SJSA1 (cell line): ENCODE measurements around the gene TLN1. TPM values are rescaled to one million over a fixed set of nuclear protein-coding genes. Genes with fewer than 3 reads are reported as not detected.
A peak's percentile ranks its signal among the peaks of the same experiment; 100 is the strongest.

Experiments used
- DNase-seq, 2 experiments: peaks; one replicate each; pipeline ENCODE4 v3.0.0-alpha.2; 2015 to 2020; ENCODE audit warnings: low spot score in 2 of 2, low read depth in 1 of 2
- H3K27ac ChIP-seq: fragments of 250-450 bp; sonication (Bioruptor Pico); 2 replicates; pipeline ENCODE4 v1.5.1; 2020; ENCODE audit warnings: mild to moderate bottlenecking, moderate library complexity
- H3K27me3 ChIP-seq: fragments of 250-450 bp; sonication (Bioruptor Pico); replicated peaks from 2 replicates; pipeline ENCODE4 v1.5.1; 2020; ENCODE audit warnings: mild to moderate bottlenecking, moderate library complexity
- H3K36me3 ChIP-seq: fragments of 250-450 bp; sonication (Bioruptor Pico); 2 replicates; pipeline ENCODE4 v1.5.1; 2020; ENCODE audit warnings: mild to moderate bottlenecking
- H3K4me1 ChIP-seq: fragments of 250-450 bp; sonication (Bioruptor Pico); replicated peaks from 2 replicates; pipeline ENCODE4 v1.6.1; 2021; ENCODE audit warnings: mild to moderate bottlenecking
- H3K4me3 ChIP-seq: fragments of 250-450 bp; sonication (Bioruptor Pico); 2 replicates; pipeline ENCODE4 v1.5.1; 2020; ENCODE audit warnings: mild to moderate bottlenecking
- H3K9me3 ChIP-seq: fragments of 250-450 bp; sonication (Bioruptor Pico); replicated peaks from 2 replicates; pipeline ENCODE4 v1.5.1; 2020; ENCODE audit warnings: mild to moderate bottlenecking
- total RNA-seq: library from RNA; depleted of rRNA; stranded (reverse); fragments of >200 nt; shearing (Covaris generic); gene quantifications from 2 replicates; pipeline ENCODE4 v1.2.3, GENCODE V29; 2014

The TLN1 gene
- total RNA-seq, 1 experiment from 2014 or later: 213 TPM

DNA sequence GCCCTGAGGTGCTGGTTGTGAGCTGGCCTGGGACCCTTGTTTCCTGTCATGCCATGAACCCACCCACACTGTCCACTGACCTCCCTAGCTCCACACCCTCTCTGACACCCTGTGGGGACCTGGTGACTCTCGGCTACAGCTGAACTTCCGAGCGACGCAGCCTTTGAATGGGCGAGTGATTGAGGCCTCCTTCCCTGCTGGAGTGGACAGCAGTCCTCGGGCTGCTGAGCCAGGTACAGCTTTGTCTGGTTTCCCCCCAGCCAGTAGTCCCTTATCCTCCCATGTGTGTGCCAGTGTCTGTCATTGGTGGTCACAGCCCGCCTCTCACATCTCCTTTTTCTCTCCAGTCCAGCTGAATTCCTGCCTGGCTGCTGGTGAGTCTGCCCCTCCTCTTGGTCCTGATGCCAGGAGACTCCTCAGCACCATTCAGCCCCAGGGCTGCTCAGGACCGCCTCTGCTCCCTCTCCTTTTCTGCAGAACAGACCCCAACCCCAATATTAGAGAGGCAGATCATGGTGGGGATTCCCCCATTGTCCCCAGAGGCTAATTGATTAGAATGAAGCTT lies 52.1 kb downstream of the TLN1 start:
- Histone ChIP-seq H3K27ac (no peak overlapping the region), H3K4me1 (no peaks in the 10 kb centered on the region; the same call in 1 of the 2 replicates), H3K9me3 (no peaks in the 10 kb centered on the region), H3K36me3 (peaks cover 35% of the 10 kb centered on the region), H3K4me3 (no peak overlapping the region), H3K27me3 (no peaks in the 10 kb centered on the region)
- DNase-seq: no peak

DNA sequence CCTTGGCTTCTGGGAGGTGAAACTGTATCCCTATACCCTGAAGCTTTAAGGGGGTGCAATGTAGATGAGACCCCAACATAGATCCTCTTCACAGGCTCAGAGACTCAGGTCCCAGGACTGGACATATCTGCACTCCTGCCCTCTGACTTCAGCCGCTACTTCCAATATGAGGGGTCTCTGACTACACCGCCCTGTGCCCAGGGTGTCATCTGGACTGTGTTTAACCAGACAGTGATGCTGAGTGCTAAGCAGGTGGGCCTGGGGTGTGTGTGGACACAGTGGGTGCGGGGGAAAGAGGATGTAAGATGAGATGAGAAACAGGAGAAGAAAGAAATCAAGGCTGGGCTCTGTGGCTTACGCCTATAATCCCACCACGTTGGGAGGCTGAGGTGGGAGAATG lies 52.9 kb downstream of the TLN1 start:
- Histone ChIP-seq H3K9me3 (no peaks in the 10 kb centered on the region), H3K4me3 (no peak overlapping the region), H3K27ac (no peak overlapping the region), H3K36me3 (peaks cover 27% of the 10 kb centered on the region), H3K27me3 (no peaks in the 10 kb centered on the region), H3K4me1 (no peaks in the 10 kb centered on the region; the same call in 1 of the 2 replicates)
- DNase-seq: no peak

DNA sequence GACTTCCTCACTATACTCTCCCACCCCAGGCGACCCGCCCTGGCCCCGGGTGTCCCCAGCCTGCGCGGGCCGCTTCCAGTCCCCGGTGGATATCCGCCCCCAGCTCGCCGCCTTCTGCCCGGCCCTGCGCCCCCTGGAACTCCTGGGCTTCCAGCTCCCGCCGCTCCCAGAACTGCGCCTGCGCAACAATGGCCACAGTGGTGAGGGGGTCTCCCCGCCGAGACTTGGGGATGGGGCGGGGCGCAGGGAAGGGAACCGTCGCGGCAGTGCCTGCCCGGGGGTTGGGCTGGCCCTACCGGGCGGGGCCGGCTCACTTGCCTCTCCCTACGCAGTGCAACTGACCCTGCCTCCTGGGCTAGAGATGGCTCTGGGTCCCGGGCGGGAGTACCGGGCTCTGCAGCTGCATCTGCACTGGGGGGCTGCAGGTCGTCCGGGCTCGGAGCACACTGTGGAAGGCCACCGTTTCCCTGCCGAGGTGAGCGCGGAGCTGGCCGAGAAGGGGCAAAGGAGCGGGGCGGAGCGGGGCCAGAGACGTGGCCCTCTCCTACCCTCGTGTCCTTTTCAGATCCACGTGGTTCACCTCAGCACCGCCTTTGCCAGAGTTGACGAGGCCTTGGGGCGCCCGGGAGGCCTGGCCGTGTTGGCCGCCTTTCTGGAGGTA lies 56.1 kb downstream of the TLN1 start:
- no peak for DNase-seq
- Histone ChIP-seq H3K4me1 (no peaks in the 10 kb centered on the region; the same call in 1 of the 2 replicates), H3K27ac (no peak overlapping the region), H3K9me3 (no peaks in the 10 kb centered on the region), H3K4me3 (no peak overlapping the region), H3K36me3 (no peaks in the 10 kb centered on the region), H3K27me3 (no peaks in the 10 kb centered on the region)

DNA sequence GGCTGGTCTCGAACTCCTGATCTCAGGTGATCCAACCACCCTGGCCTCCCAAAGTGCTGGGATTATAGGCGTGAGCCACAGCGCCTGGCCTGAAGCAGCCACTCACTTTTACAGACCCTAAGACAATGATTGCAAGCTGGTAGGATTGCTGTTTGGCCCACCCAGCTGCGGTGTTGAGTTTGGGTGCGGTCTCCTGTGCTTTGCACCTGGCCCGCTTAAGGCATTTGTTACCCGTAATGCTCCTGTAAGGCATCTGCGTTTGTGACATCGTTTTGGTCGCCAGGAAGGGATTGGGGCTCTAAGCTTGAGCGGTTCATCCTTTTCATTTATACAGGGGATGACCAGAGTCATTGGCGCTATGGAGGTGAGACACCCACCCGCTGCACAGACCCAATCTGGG lies 56.8 kb downstream of the TLN1 start:
- Histone ChIP-seq H3K27ac (no peak overlapping the region), H3K4me1 (no peaks in the 10 kb centered on the region; the same call in 1 of the 2 replicates), H3K9me3 (no peaks in the 10 kb centered on the region), H3K27me3 (no peaks in the 10 kb centered on the region), H3K36me3 (no peaks in the 10 kb centered on the region), H3K4me3 (no peak overlapping the region)
- DNase-seq: no peak

DNA sequence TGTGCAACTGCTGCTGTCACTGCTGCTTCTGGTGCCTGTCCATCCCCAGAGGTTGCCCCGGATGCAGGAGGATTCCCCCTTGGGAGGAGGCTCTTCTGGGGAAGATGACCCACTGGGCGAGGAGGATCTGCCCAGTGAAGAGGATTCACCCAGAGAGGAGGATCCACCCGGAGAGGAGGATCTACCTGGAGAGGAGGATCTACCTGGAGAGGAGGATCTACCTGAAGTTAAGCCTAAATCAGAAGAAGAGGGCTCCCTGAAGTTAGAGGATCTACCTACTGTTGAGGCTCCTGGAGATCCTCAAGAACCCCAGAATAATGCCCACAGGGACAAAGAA lies 58.0 kb downstream of the TLN1 start:
- H3K4me3 ChIP-seq: no peak overlapping the region
- H3K4me1 ChIP-seq: no peaks in the 10 kb centered on the region; the same call in 1 of the 2 replicates
- no peak for DNase-seq
- no peaks in the 10 kb centered on the region for H3K9me3 ChIP-seq
- no peaks in the 10 kb centered on the region for H3K27me3 ChIP-seq
- no peaks in the 10 kb centered on the region for H3K36me3 ChIP-seq
- no peak overlapping the region for H3K27ac ChIP-seq

DNA sequence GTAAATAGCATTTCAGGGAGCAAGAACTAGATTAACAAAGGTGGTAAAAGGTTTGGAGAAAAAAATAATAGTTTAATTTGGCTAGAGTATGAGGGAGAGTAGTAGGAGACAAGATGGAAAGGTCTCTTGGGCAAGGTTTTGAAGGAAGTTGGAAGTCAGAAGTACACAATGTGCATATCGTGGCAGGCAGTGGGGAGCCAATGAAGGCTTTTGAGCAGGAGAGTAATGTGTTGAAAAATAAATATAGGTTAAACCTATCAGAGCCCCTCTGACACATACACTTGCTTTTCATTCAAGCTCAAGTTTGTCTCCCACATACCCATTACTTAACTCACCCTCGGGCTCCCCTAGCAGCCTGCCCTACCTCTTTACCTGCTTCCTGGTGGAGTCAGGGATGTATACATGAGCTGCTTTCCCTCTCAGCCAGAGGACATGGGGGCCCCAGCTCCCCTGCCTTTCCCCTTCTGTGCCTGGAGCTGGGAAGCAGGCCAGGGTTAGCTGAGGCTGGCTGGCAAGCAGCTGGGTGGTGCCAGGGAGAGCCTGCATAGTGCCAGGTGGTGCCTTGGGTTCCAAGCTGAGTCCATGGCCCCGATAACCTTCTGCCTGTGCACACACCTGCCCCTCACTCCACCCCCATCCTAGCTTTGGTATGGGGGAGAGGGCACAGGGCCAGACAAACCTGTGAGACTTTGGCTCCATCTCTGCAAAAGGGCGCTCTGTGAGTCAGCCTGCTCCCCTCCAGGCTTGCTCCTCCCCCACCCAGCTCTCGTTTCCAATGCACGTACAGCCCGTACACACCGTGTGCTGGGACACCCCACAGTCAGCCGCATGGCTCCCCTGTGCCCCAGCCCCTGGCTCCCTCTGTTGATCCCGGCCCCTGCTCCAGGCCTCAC lies 58.6 kb downstream of the TLN1 start, which contains the start of gene CA9:
TSS of gene CA9 (plus strand) at position 797 of the 893 bp plus-strand sequence. CDS start at position 829, 32 bp downstream.
- no peak for DNase-seq
- H3K27ac ChIP-seq: no peak within 1 kb of the TSS
- H3K4me1 ChIP-seq: no peaks in the 10 kb centered on the region
- H3K36me3 ChIP-seq: no peaks in the 10 kb centered on the region
- H3K4me3 ChIP-seq: no peak within 1 kb of the TSS
- no peaks in the 10 kb centered on the region for H3K27me3 ChIP-seq
- H3K9me3 ChIP-seq: no peaks in the 10 kb centered on the region

DNA sequence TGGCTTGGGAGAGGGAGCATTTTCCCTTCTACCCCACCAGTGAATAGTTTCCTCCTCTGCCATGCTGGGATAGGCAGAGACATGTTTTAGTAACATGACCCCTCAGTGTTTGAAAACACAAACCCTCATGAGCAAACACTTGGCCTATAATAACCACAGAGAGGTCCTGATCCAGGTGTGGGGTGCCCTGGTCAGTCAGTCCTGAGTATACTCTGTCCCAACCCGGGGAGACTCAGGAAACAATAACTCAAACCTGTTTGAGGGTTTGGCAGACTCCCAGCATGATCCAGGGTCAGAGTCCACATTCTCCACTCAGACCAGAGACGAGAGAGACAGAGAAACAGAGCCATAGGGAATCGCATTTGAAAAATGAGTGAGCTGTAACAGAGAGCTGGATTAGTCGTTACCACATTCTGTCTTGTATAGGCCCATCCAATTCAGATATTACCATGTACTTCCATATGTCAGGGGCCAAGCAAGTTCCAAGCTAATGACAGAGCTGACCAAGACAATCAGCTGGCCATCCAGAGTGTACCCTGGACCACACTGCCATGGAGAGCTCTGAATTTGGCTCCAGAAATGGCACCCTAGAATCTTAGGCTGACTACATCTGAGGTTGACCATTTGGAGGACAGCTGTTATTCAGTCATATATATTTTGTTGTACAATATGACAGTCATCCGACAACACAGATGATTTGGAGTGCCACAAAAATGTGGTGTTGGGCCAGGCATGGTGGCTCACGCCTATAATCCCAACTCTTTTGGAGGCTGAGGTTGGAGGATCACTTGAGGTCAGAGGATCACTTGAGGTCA lies 62.5 kb downstream of the TLN1 start:
- no peaks in the 10 kb centered on the region for H3K36me3 ChIP-seq
- H3K4me1 ChIP-seq: peaks cover 9% of the 10 kb centered on the region
- no peak overlapping the region for H3K27ac ChIP-seq
- no peak for DNase-seq
- H3K9me3 ChIP-seq: no peaks in the 10 kb centered on the region
- no peak overlapping the region for H3K4me3 ChIP-seq
- H3K27me3 ChIP-seq: no peaks in the 10 kb centered on the region

DNA sequence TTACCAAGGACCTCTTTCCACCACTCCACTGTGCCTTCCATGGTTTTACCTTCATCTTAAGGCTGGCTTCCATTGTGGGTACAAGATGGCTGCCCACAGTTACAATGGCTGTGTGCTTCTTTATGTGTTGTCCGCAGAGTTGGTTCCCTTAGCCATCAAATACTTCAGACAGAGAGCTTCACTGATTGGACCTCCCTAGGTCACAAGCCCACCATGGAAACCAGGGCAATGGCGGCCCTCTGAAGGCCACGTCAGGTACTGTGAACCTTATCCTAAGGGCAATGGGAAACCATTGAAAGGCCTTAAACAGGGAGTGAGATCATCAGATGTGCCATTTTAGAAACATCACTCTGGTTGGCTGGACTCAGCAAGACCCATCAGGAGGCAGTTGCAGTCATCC lies 64.1 kb downstream of the TLN1 start:
- Histone ChIP-seq H3K27ac (no peak overlapping the region), H3K4me1 (peaks cover 21% of the 10 kb centered on the region), H3K36me3 (no peaks in the 10 kb centered on the region), H3K4me3 (no peak overlapping the region), H3K27me3 (no peaks in the 10 kb centered on the region), H3K9me3 (no peaks in the 10 kb centered on the region)
- DNase-seq: no peak

DNA sequence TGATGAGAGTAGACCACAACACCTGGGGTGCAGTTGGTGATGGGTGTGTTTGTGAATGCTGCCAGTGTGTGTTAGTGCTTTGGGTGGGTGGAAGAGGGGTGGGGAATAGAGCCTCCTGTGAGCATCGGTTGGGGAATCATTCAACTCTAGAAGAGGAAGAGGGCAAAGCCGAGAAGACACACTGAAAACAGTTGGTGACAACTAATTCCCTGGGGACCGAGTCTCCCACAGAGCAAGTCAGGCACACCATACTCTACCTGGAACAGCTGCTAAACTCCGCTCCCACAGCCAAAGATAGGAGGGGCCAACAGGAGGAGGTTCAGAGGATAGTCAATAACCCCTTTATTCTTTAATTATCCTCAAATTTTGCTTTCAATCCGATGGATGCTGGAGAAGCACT lies 65.4 kb downstream of the TLN1 start:
- DNase-seq: no peak
- H3K9me3 ChIP-seq: no peaks in the 10 kb centered on the region
- peaks cover 21% of the 10 kb centered on the region for H3K4me1 ChIP-seq
- peaks cover 6% of the 10 kb centered on the region; the same call in 1 of the 2 replicates for H3K36me3 ChIP-seq
- no peak overlapping the region for H3K27ac ChIP-seq
- H3K27me3 ChIP-seq: no peaks in the 10 kb centered on the region
- no peak overlapping the region for H3K4me3 ChIP-seq

DNA sequence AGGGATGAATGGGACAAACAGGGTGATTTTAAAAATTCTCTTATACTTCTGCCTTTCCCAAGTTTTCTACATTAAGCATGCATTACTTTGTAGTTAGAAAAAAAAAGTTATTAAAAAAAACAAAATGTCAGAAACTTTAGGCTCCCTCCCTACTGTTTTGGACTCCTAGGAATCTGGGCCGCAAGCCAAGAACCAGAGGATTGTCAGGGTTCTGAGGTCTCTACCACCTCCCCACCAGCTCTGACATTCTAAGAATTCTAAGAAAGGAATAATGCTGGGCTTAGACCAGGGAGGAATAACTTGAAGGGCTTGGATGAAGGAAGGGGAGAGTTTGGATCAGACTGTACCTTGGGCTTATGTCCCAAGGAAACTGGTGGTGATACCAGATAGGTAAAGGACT lies 66.0 kb downstream of the TLN1 start:
- Histone ChIP-seq H3K27ac (no peak overlapping the region), H3K36me3 (peaks cover 8% of the 10 kb centered on the region), H3K4me1 (peaks cover 21% of the 10 kb centered on the region), H3K27me3 (no peaks in the 10 kb centered on the region), H3K9me3 (no peaks in the 10 kb centered on the region), H3K4me3 (no peak overlapping the region)
- DNase-seq: no peak

DNA sequence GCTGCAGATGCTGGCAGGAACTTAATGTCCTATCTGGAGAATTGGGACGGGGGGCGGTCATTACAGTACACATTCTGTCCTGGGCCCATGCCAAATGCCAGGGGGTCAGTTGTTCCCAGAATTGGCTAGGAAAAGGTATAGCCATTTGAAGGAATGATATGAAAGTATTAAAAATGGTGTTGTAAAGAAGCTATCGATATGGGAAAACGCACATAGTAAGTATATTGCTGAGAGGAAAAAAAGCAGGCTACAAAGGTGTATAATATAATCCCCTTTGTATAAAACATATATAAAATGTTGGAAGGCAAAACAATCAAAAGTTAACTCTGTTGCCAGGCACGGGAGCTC lies 66.5 kb downstream of the TLN1 start:
- no peaks in the 10 kb centered on the region for H3K27me3 ChIP-seq
- peaks cover 13% of the 10 kb centered on the region for H3K36me3 ChIP-seq
- H3K9me3 ChIP-seq: no peaks in the 10 kb centered on the region
- DNase-seq: no peak
- peak overlapping the region; percentile 47 for H3K4me3 ChIP-seq
- H3K4me1 ChIP-seq: peaks cover 21% of the 10 kb centered on the region
- H3K27ac ChIP-seq: peak overlapping the region; percentile 87

DNA sequence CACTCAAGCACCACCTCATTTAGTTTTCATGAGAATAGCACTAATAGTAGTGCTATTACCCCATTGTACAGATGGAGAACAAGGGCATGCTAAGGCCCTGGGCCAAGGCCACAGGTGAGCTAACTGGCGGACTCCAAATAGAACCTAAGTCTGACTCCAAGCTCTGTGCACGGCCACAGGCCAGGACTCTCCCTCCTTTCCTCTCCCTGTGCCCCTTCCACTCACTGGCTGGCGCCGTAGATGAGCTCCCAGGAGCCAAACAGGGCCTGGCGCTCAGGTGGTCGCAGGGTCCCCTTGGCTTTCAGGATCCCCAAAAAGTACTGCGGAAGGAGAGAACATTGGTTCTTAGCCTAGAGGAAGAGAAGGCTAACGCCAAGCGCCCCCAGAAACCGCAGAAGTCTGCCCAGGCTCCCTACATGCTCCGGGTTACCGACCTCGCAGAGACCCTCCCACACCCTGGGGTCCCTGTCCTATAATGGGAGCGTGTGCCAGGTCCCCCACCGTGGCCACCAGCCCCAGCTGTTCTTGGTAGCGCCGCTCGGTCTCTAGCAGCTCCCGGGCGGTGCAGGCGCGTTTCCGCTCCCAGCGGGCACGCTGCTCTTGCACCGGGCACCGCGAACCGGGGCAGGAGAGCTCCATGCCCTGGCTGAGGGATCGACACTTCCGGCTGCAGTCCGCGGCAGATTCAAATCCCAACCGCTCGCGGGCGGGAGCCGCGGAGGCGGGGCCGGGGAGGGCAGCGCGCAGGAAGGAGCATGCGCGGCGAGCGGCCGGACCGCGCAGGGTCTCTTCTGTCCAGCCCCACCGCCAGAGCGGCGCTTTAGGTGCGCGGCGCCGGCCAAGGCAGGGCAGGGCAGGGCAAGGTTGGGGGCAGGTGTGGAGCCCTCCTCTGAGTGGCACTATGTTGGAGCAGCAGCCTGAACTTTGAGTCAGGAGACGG lies 67.2 kb downstream of the TLN1 start, which contains the start of gene ARHGEF39:
TSS of gene ARHGEF39 (minus strand) at position 665 of the 940 bp plus-strand sequence. CDS start at position 639, 26 bp downstream.
- H3K4me1 ChIP-seq: peaks cover 23% of the 10 kb centered on the region
- H3K27ac ChIP-seq: peak within 1 kb of the TSS; percentile 87
- peak within 1 kb of the TSS; percentile 47 for H3K4me3 ChIP-seq
- H3K9me3 ChIP-seq: no peaks in the 10 kb centered on the region
- H3K36me3 ChIP-seq: peaks cover 19% of the 10 kb centered on the region
- no peaks in the 10 kb centered on the region for H3K27me3 ChIP-seq
- peak; percentile 76 to 77 for DNase-seq
